Measurements from ENCODE around the gene BNIP3.

- TF ChIP-seq GATA2 (IDR thresholded peaks at IDR 0.05; ENCODE audit: low read depth, low read length) (no peak), GATA3 (IDR thresholded peaks at IDR 0.05; ENCODE audit: low read depth, low read length) (no peak)
Measured at GRCh38 chr10:131936736-131937135, 45.0 kb downstream of the BNIP3 start.

Data from SH-SY5Y (cell line).